ENCODE data around the gene CTSZ.
"Not testable (repeated sequence)": the region's sequence is repeated elsewhere in the genome, so short reads cannot be mapped to it uniquely, and the experiment has no call there.

Gene CTSZ

DNA sequence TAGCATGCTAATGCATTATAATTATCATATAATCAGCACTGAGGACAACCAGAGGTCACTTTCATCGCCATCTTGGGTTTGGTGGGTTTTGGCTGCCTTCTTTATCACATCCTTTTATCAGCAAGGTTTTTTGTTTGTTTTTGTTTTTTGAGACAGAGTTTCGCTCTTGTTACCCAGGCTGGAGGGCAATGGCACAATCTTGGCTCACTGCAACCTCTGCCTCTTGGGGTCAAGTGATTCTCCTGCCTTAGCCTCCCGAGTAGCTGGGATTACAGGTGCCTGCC is 4.8 kb upstream of the CTSZ start:
- DNase-seq = not testable (repeated sequence)

DNA sequence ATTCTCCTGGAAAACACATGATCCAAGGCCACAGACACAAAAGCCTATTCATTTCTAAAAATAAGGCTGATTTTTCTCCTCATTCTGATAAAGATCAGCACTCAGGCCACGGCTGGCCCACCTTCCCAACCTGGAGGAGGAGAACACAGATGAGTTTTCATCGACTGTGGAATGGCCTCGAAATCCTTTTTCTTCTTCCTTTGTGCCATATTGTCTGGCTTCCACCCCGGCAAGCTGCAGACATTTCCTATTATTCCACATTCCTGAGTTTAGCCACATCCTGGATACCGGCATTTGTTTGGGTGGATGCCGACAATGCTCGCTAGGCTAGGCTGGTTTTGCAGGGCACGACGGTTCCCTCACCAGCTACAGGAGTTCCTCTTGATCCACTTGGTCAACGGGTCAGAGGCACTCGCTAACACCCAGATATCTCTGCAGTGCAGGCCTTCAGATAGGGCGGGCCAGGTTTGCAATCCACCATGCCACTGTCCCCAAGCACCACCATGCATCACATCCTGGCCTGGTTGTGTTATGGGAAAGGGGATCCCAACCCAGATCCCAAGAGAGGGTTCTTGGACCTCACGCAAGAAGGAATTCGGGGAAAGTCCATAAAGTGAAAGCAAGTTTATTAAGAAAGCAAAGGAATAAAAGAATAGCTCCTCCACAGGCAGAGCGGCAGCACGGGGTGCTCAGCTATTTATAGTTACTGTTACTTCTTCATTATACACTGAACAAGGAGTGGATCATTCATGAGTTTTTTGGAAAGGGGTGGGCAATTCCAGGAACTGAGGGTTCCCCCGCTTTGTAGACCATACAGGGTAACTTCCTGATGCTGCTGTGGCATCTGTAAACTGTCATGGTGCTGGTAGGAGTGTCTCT is 4.2 kb upstream of the CTSZ start:
- no peak for DNase-seq

DNA sequence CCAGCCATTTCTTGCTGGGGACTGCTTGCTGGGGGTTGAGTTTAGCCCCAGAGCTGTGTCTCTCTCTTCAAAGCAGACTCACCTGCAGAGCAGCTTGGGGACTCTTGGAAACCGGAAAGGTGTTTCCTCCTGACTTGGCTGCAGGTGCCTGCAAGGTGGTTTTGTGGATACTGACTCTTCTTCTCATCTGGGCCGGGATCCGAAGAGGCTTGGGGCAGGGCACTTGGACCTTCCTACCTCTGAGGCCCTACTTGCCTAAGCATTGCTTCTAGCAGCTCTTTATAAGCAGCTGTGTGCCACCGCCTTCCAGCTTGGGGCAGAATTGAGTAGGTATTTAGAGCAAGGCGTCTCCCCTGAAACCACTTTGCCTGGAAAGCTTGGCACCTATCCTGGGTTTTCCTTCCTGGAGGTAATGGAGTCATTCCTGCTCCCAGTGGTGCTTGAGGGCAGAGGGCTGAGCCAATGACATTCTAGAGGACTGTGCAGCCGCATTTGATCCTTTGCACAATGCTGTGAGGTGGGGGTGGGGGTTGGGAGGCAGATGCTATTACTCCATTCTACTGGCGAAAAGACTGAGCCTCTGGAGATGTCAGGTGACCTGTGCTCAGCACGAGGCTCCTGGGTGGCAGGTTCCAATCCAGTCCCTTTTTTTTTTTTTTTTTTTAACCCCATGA is 3.4 kb upstream of the CTSZ start:
- DNase-seq = no peak

DNA sequence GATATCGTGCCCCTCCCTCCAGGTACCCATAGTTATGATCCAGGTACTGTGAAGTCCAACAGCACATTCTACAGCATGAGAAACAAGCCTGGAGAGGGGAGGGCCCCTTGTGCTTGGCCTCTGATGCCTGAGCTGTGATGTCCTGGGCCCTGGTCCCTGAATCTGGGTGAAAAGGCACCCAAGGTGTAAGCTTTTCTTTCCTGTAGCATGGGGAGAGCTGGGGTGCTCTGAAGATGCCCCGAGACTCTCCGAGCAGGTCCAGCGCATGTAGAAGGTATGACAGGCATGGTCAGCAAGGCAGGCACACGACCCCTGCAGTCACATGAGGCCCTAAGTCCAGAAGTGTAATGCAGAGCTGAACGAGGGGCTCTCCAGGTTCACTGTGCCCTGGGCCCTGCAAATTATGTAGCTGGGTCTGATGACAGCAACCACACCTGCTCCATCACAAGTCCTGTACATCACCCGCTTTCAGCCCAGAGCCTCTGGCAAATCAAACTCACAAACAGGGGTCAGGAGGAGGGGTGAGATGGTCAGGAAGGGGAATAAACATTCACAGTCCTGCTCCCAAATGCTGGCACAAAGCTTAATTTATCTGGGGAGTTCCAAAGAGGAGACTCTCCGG is 1.8 kb upstream of the CTSZ start:
- DNase-seq = no peak

DNA sequence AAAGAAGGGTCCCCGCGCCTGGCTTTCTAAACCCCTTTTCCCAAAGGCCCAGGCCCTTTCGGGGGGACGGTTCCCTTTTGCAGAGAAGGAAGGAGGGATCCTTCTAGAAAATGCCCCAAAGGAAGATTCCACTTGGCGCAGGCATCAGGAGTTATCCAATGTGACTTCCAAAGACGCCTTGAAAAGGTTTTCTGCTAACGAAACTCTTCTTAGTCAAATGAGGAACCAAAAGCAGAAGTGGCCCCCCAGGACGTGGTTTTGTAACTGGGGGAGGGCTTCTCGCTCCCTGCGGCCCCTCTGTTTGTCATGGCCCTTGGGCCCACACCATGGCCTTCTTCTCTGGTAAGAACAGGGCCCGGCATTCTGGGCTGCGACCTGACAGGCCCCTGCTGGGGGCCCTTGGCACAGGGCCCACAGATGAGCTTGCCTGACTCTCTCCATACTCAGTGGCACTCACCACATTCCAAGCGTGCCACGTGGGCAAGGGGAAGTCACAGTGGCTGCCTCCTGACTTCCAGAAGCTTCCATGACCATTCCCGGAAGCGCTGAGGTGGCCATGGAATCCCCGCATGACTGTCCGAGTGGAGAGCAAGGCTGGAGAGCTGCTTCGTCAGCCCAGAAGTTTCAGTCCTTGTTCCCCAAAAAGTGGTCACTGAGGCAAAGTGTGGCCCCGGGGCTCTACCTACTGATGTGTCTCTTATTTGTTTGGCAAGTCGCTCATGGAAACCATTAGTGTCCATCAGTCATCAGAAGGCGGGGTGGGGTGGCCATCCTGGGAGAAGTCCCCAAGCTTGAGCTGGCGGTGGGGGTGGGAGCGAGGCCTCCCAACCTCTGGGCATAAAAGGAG is 834 bp upstream of the CTSZ start:
- no peak for DNase-seq

DNA sequence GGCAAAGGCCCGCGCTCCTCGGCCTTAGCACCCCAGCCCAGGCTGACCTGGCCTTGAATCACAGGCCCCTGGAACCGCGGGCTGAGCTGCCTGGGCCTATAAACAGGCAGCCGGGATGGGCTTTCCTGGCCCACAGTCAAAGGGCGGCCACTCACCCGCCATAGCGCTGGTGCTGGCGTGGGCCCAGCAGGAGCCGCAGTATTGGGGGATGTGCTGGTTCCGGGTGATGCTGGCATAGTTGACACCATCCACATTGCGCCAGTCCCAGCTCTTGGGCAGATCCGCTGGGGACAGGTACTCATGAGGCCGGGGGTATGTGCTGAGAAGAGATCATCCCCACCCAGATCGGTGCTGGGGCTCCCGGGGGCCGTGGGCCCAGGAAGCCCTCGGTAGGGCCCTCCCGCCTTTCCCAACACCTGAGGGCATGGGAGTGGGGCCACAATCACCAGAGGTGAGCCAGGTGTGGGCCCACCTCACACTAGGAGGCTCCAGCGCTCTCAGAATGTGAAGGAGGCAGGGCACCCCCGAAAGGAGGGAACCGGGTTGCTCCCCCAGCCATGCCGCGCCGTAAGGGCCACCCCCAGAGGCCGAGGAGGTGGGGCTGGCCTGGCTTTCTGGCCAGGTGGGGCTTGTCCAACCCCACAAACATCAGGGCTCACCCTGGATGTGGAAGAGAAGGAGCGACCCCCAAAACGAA is 739 bp downstream of the CTSZ start:
- DNase-seq = no peak

DNA sequence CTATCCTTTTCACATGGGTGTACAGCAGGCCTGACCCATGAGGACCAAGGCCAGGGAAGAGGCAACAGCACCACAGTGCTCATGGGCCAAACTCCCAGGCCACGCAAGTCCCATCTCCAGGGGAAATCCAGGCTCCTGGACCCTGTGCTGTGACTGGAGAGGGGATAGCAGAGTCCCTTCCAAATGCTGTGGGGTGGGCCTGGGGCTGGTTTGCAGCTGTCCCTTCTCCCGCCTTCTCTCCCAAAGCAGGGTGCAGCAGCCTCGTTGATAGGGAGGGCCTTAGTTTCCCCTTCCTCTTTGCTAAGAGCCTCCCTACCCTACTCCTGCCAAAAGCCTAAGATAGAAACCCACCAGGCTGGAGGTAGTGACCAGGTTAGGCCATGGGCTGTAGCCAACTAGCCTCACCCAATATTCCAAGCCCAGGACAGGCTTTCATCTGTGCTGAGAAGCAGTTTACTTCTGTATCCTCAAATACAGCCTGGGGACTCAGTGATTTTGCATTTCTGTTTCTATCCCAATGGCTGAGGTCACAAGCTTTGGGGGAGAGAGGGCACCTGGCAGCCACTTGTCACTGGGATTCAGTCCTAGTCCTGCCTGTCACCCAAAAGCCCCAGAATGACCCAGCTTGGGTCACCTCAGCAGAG is 1.4 kb downstream of the CTSZ start:
- DNase-seq = no peak

DNA sequence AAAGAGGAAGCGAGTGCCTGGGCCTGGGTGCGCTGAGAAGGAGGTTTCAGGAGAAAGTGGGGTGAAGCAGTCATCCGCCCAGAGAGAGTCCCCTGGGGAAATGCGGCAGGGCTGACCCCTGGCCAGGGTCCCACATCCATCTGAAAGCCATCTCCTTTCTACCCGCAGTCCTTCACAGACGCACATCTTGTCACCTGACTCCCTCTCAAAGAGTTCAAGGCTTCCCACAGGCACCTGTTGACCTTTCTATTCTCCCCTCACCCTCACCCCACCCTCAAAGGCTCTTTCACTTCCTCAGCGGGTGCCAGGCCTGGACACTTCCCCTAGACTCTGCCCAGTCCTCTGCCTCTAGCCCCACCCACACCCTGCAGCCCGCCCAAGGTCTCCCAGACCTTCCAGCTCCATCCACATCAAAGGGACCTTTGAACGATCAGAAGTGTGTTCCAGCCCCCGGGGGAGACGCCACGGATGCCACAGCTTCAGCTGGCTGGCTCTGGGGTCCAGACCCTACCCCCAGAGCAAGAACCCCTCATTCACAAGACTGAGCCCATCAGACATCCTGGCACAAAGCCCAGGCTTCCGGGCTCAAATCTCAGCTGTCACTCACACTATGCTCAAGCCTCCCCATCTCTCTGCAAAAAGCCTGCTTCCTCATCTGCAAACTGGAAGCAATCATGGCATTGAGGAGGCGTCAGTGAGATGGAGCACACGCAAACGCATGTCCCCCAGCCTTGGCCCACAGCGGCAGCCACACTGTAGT is 2.1 kb downstream of the CTSZ start:
- peak; percentile 37 for DNase-seq

DNA sequence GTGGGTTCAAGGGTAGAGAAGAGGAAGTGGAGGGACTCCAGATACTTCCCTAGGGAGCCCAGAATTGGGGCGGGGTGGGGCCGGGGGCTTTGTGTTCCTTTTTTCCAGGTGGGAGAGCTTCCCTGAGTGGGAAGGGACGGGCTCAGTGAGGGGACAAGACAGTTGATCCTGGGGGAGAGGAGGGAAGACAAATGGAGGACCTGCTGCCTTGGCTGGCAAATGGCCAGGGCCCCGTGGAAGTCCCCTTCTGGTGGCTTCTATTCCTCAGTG is 2.6 kb downstream of the CTSZ start:
- no peak for DNase-seq

DNA sequence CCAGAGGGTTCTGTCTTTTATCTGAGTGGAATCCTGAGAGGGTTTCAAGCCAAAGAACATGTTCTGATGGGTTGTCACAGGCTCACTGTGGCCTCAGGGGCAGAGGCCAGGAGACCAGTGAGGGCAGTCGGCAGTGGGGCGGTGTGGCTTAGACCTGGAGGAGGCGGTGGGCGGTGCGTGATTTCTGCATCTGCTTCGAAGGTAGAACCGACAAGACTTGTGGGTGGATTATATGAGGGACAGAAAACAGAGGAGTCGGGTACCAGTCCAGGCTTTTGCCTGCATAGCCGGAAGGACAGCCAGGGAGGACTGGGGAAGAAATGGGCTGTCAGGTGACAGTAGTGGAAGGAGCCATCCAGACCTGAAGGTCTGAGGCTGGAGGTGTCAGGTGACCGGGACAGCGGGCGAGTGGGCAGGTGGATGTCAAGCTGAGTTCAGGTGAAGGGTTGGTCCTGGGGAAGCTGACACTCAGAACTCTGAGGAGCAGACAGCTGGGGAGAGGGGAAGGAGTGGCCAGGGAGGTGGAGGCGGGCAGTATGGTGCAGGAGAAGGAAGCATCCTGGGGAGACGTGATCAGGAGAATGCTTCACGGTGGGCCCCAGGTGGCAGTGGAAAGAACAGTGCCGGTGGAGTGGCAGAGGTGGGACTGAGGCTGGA is 3.1 kb downstream of the CTSZ start:
- DNase-seq = no peak

DNA sequence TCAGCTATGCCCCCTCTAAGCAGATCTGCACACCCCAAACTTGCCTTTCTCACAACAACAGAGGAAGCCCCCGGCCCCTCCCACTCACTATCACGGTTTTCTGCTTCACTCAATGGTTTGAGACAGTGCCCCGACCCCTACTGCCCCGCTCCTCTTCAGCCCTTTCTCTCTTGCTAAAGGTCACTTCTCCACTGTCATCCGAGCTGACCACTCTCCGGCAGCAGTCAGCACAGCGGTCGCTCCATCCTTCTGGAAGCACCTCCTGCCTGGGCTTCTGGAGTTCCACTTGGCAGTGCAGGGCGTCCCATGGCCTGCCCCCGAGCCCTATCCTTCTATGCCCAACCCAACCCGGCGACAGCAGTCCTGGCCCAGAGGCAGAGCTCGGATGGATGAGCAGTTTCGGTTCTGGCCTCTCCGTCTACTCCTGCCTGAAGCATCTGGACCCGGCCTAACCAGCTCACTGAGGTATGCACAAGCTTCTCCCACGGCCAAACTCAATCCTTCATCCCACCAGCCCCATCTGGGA is 4.1 kb downstream of the CTSZ start:
- no peak for DNase-seq

DNA sequence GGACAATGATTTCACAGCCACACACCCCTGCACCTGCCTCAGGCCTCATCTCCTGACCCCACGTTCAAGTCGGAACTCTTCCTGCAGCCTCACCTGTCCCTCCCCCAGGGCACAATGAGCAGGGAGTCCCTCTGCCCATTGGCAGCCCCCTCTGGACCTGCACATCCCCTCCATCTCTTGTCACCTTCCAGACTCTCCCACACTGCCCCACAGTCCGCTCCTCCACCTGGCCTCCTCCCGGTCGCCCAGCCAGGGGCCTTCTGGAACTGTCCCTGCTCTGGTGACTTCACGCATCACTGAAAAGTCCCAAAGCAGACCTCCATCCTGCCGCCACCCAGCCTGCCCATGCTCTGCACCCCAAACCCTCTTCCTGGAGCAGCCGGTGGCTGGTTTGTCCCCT is 4.7 kb downstream of the CTSZ start:
- no peak for DNase-seq

DNA sequence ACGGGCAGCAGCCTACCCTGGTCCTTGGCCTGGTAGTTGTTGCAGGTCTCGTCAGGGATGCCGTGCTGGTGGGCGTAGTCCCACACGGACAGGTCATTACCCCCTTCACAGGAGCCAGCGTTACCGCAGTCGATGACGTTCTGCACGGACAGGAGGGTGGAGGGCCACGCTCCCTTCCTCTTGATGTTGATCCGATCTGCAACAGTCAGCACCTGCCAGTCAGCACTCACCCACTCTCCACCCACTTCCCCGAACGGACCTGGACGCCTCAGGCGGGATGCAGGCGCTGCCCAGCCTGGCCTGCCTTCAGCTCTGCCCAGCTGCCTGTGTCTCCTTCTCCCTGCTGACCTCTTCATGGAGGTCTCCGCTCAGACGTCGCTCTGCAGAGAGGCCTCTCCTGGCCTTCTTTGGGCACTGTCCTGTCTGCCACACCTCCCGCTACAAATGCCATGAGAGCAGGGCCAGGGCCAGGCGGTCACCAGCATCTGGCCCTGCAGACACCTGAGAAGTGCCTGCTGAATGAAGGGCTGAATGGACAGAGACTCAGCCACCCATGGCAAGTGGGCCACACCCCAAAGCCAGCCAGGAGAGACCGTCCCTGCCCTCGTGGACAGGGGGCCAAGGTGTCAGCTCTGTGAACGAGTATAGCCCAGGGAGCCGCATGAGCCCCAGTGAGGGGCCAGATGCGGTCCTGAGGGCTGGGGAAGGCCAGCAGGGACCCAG is 5.4 kb downstream of the CTSZ start:
- no peak for DNase-seq

DNA sequence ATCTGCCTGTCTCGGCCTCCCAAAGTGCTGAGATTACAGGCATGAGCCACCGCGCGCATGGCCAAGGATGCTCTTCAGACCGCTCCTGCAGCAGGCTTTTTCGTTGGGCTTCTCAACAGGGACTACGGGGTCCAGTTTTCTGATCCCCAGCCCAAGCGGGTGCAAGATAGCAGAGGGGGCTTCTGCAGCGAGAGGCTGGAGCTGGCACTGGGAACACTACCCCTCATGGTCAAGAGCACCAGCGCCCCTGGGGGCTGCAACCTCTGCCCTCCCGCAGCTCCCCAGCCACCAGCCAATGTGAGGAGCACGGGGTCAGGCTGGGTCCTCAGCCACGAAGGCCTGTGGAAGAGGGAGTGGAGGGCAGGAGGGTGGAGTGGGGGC is 6.0 kb downstream of the CTSZ start:
- DNase-seq = no peak

DNA sequence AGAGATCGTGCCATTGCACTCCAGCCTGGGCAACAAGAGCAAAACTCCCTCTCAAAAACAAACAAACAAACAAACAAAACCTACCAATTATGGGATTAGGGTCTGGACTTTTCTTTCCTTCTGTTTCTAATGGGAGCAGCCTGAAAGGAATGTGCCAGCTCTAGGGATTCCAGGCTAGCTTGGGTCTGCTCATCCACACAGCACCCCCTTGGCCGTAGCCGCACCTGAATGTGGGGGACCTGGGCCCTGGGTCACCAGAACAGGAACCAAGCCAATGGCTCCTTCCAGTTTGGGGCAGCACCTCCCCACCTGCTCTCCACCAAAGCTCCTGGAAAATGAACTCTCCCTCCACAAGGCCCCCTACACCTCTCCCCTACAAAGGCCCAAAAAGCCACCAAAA is 6.7 kb downstream of the CTSZ start:
- no peak for DNase-seq

DNA sequence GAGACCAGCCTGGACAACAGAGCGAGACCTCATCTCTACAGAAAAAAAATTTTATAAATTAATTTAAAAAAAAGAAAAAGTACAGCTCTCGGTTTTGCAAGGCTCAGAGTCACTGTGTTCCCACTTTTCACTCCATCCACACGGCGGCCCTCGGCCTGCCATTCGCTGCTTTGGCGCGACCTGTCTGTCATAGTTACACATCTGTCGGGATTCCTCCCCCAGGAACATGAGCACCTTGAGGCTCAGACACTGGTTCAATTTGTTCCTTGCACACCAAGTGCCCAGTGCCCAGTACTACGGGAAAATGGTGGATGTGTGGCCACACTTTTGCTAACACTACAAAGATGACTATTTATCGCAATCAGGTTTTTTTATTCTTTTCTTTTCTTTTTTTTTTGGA is 8.4 kb downstream of the CTSZ start:
- no peak for DNase-seq

DNA sequence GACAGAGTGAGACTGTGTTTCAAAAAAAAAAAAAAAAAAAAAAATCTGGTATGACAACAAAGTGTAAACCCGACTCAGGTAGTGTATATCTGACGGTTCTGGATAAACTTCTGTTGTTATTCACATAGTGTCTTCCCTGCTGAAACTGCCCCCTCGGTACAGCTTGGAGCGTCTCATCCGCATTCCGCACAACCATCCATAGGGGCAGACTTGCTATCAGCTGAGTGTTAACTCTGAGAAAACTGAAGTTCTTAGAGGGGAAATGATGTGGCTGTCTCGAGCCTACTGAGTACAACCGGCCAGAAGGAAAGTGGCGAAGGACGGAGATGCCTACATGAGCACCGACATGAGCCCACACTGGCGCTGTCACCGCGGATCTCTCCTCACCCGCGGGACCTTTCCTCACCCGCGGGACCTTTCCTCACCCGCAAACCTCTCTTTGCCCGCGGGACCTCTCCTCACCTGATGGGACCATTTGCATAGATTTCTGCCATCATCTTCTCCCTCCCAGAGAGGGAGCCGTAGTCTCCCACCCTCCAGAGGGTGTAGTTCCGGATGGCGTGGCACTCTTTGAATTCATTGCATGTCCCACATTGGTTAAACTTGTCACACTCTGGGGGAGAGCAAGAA is 9.8 kb downstream of the CTSZ start:
- DNase-seq = no peak

DNA sequence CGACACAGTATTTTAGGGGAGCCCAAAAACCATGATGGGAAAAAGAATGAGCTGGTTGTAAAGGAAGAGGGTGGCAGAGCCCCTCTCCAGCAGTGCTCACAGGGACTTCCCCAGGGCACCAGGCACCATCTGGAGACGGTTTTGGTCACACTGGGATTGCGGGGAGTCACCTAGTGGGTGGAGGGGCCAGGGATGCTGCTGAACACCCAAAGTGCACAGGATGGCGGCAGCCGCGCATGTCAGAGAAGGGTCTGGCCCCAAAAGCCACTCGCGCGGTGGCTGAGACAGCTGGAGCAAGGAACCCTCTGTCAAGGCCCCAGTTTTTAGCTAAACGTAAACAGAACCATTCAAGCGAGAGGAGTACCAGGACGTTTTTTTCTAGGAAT is 10.8 kb downstream of the CTSZ start:
- no peak for DNase-seq

DNA sequence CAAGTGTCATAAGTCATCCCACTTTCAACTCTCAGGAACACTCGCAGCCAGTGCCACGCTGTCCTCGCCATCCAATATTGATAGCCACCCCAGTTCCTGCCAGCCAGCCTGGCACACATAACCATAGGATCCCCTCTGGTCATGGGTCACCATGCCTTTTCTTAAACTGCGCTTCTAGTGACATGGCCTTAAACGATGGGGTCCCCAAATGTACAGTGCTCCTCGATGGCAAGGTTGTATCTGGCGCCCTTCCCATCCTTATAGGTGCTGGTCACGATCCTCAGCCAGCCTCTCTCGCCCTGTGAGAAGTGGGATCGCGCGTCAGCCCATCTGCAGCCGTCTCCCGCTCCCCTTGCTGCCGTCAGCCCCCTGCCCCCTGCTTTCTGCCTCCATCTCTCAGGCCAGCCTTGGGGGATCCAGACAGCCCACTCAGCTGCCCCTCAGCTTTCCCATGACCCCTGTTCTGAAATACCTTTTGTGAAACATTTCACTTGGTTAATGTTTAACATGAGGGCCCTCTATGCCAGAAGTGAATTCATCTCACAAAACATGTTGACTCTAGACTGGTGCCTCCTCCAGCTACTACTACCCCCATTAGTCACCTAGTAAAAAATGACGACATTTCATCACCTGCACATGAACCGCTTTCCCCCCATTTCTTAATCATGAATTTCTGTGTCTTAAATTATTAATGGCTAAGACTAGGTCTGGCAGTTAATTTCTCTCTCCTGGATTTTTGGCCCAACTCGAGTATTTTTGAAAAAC is 11.4 kb downstream of the CTSZ start:
- no peak for DNase-seq

All from stimulated activated naive CD4-positive, alpha-beta T cell treated with Interleukin-2 at 50 U/mL for 16 hours (primary cell).